ENCODE data around the gene TBCK.

TBCK gene

DNA sequence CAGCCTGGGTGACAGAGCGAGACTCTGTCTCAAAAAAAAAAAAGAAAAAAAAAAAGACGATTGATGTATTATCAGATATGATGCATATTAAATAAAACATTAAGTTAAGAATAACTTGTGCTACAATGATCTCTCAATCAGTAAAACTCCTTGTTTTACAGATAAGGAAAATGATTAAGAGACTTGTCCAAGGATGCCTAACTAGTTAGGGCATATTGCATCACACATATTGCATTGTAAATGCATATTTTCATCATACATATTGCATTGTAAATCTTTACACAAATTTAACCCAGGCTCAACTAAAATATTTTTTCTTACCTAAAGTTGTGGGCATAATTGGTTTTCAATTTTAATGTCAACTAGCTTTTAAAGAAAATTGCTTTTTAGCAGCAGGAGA, 26.3 kb downstream of the TBCK start:
- no peak overlapping the region for H3K4me3 ChIP-seq (IDR thresholded peaks at IDR 0.05; ENCODE audit: insufficient read depth, low read depth, low read length)
- H3K27ac ChIP-seq: no peak overlapping the region
- H3K36me3 ChIP-seq (ENCODE audit: insufficient read depth): no peaks in the 10 kb centered on the region

GRCh38 chr4:106287353-106287969, 28.5 kb downstream of the TBCK start:
- TF ChIP-seq, protein P1, sequence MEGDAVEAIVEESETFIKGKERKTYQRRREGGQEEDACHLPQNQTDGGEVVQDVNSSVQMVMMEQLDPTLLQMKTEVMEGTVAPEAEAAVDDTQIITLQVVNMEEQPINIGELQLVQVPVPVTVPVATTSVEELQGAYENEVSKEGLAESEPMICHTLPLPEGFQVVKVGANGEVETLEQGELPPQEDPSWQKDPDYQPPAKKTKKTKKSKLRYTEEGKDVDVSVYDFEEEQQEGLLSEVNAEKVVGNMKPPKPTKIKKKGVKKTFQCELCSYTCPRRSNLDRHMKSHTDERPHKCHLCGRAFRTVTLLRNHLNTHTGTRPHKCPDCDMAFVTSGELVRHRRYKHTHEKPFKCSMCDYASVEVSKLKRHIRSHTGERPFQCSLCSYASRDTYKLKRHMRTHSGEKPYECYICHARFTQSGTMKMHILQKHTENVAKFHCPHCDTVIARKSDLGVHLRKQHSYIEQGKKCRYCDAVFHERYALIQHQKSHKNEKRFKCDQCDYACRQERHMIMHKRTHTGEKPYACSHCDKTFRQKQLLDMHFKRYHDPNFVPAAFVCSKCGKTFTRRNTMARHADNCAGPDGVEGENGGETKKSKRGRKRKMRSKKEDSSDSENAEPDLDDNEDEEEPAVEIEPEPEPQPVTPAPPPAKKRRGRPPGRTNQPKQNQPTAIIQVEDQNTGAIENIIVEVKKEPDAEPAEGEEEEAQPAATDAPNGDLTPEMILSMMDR (conservative IDR thresholded peaks at IDR 0.05; ENCODE audit: low read depth, low read length): no peak
- no peaks in the 10 kb centered on the region for H3K79me2 ChIP-seq (ENCODE audit: insufficient read depth, low read depth)
- no peaks in the 10 kb centered on the region for H3K4me1 ChIP-seq (ENCODE audit: low read depth, poor library complexity, severe bottlenecking)
- H3K4me3 ChIP-seq (IDR thresholded peaks at IDR 0.05; ENCODE audit: insufficient read depth, low read depth, low read length): no peak overlapping the region
- no peaks in the 10 kb centered on the region for H3K27me3 ChIP-seq (ENCODE audit: insufficient read depth, low read depth)
- H3K36me3 ChIP-seq (ENCODE audit: insufficient read depth): no peaks in the 10 kb centered on the region
- no peak overlapping the region for H3K9ac ChIP-seq
- H3K4me2 ChIP-seq: no peak overlapping the region
- H2AFZ ChIP-seq (ENCODE audit: low read depth): no peak overlapping the region
- no peak overlapping the region for H3K27ac ChIP-seq
- H4K20me1 ChIP-seq (ENCODE audit: insufficient read depth): no peaks in the 10 kb centered on the region

More for the DNA sequence above, 26.3 kb downstream of the TBCK start:
- Histone ChIP-seq H3K79me2 (ENCODE audit: insufficient read depth, low read depth) (no peaks in the 10 kb centered on the region), H4K20me1 (ENCODE audit: insufficient read depth) (no peaks in the 10 kb centered on the region), H3K27me3 (ENCODE audit: insufficient read depth, low read depth) (no peaks in the 10 kb centered on the region), H3K9ac (no peak overlapping the region), H2AFZ (ENCODE audit: low read depth) (no peak overlapping the region), H3K4me2 (no peak overlapping the region), H3K4me1 (ENCODE audit: low read depth, poor library complexity, severe bottlenecking) (no peaks in the 10 kb centered on the region)
- TF ChIP-seq, protein P1 (conservative IDR thresholded peaks at IDR 0.05; ENCODE audit: low read depth, low read length): no peak

DNA sequence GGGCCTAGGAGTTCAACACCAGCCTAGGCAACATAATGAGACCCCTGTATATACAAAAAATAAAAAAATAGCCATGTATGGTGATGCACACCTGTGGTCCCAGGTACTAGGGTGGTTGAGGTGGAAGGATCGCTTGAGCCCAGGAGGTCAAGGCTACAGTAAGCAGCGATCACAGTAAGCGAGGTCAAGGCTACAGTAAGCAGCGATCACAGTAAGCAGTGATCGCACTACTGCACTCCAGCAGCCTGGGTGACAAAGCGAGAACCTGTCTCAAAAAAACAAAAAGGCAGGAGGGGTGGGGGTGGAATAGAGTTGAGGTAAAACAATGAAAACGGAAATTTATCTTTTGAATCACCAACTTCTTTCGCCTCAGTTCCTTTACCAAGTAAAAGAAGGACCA, 29.4 kb downstream of the TBCK start:
- H3K27ac ChIP-seq: no peak overlapping the region
- H4K20me1 ChIP-seq (ENCODE audit: insufficient read depth): no peaks in the 10 kb centered on the region
- TF ChIP-seq, protein P1 (conservative IDR thresholded peaks at IDR 0.05; ENCODE audit: low read depth, low read length): no peak
- H3K4me2 ChIP-seq: no peak overlapping the region
- no peaks in the 10 kb centered on the region for H3K79me2 ChIP-seq (ENCODE audit: insufficient read depth, low read depth)
- no peak overlapping the region for H3K4me3 ChIP-seq (IDR thresholded peaks at IDR 0.05; ENCODE audit: insufficient read depth, low read depth, low read length)
- no peaks in the 10 kb centered on the region for H3K4me1 ChIP-seq (ENCODE audit: low read depth, poor library complexity, severe bottlenecking)
- no peaks in the 10 kb centered on the region for H3K36me3 ChIP-seq (ENCODE audit: insufficient read depth)
- H3K9ac ChIP-seq: no peak overlapping the region
- no peaks in the 10 kb centered on the region for H3K27me3 ChIP-seq (ENCODE audit: insufficient read depth, low read depth)
- H2AFZ ChIP-seq (ENCODE audit: low read depth): no peak overlapping the region

- TF ChIP-seq, protein P1 (conservative IDR thresholded peaks at IDR 0.05; ENCODE audit: low read depth, low read length): no peak
- Histone ChIP-seq H3K79me2 (ENCODE audit: insufficient read depth, low read depth) (no peaks in the 10 kb centered on the region), H4K20me1 (ENCODE audit: insufficient read depth) (no peaks in the 10 kb centered on the region), H3K4me1 (ENCODE audit: low read depth, poor library complexity, severe bottlenecking) (peaks cover 10% of the 10 kb centered on the region), H3K36me3 (ENCODE audit: insufficient read depth) (no peaks in the 10 kb centered on the region), H2AFZ (ENCODE audit: low read depth) (no peak overlapping the region), H3K4me2 (no peak overlapping the region), H3K27me3 (ENCODE audit: insufficient read depth, low read depth) (no peaks in the 10 kb centered on the region), H3K4me3 (IDR thresholded peaks at IDR 0.05; ENCODE audit: insufficient read depth, low read depth, low read length) (no peak overlapping the region), H3K27ac (no peak overlapping the region), H3K9ac (no peak overlapping the region)
These were observed 31.8 kb downstream of the TBCK start for GRCh38 chr4:106284227-106284626.

All from KMS-11 (cell line).